Stimulated activated CD4-positive, alpha-beta T cell treated with anti-CD3 and anti-CD28 coated beads, Interleukin-1b, Interleukin-23, amount 100 ng/mL, for 24 hours (primary cell): ENCODE results near the gene CFAP74.

ENCODE experiments used
- DNase-seq, 4 experiments: peaks; one replicate each; pipeline ENCODE4 v3.0.0-alpha.2; 2020; ENCODE audit warnings: low read depth in 4 of 4, low spot score in 1 of 4

CFAP74 gene

GRCh38 chr1:1971688-1972087 is 31.9 kb downstream of the CFAP74 start:
- DNase-seq = no peak

GRCh38 chr1:1971017-1971416 is 32.6 kb downstream of the CFAP74 start:
- DNase-seq = no peak

- no peak for DNase-seq
Observed at GRCh38 chr1:1969953-1970716, 33.5 kb downstream of the CFAP74 start.

- DNase-seq = no peak
Observed at GRCh38 chr1:1969505-1969900, 34.1 kb downstream of the CFAP74 start.

- no peak for DNase-seq
Observed at GRCh38 chr1:1968767-1969504, 34.6 kb downstream of the CFAP74 start.

GRCh38 chr1:1967879-1968278 is 35.7 kb downstream of the CFAP74 start:
- no peak for DNase-seq

GRCh38 chr1:1967151-1967550 is 36.4 kb downstream of the CFAP74 start:
- DNase-seq = no peak

GRCh38 chr1:1966071-1966740 is 37.4 kb downstream of the CFAP74 start:
- no peak for DNase-seq

GRCh38 chr1:1965546-1965945 is 38.0 kb downstream of the CFAP74 start:
- no peak for DNase-seq

GRCh38 chr1:1964811-1965210 is 38.8 kb downstream of the CFAP74 start:
- DNase-seq = no peak

- DNase-seq = no peak
Observed at GRCh38 chr1:1963570-1963969, 40.0 kb downstream of the CFAP74 start.

GRCh38 chr1:1962752-1963151 is 40.8 kb downstream of the CFAP74 start:
- DNase-seq = no peak

- no peak for DNase-seq
Observed at GRCh38 chr1:1960480-1961196, 42.9 kb downstream of the CFAP74 start.

GRCh38 chr1:1959840-1960479 is 43.6 kb downstream of the CFAP74 start:
- DNase-seq = peak; percentile 33 to 77 (median 60)

- DNase-seq = no peak
Observed at GRCh38 chr1:1959459-1959839, 44.1 kb downstream of the CFAP74 start.

GRCh38 chr1:1958071-1958541 is 45.5 kb downstream of the CFAP74 start:
- no peak for DNase-seq

- DNase-seq = no peak
Observed at GRCh38 chr1:1957533-1957961, 46.0 kb downstream of the CFAP74 start.

GRCh38 chr1:1956586-1957532 is 46.7 kb downstream of the CFAP74 start:
- no peak for DNase-seq

- DNase-seq = no peak
Observed at GRCh38 chr1:1956101-1956500, 47.5 kb downstream of the CFAP74 start.
